ENCODE measurements around the gene CLCN2.

Gene CLCN2

DNA sequence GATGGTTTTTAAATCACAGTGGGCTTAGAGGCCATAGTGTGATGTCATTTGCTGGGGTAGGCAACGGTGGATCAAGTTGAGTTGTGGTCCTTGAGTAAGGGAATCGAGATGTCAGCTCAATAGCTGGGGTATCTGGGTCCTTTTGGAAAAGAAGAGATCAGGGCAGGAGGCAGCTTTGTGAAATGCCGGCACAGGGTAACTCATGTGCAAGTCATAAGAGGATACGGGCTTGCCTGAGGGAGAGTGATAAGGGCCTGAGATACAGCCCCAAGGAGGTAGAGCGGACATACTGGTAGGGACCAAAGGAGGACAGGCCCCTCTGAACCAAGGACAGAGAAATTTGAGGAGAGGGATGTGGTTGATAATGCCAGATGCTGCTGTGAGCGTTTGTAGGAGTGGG lies 28.2 kb downstream of the CLCN2 start:
- H3K27me3 ChIP-seq (ENCODE audit: insufficient read depth, low read length, poor library complexity): no peaks in the 10 kb centered on the region
- no peak overlapping the region for H4K5ac ChIP-seq (ENCODE audit: low read length)
- H3K36me3 ChIP-seq (ENCODE audit: control insufficient read depth, insufficient read depth, low read length): peaks cover 28% of the 10 kb centered on the region
- H3K9ac ChIP-seq (ENCODE audit: low read length): no peak overlapping the region
- no peak overlapping the region for H2AK5ac ChIP-seq (ENCODE audit: low read length)
- H2BK5ac ChIP-seq (ENCODE audit: low read length): no peak overlapping the region
- peaks cover 1% of the 10 kb centered on the region for H3K79me2 ChIP-seq (ENCODE audit: control insufficient read depth, insufficient read depth, low read length)
- H4K8ac ChIP-seq (ENCODE audit: low read depth, low read length): no peak overlapping the region
- peaks cover 3% of the 10 kb centered on the region for H3K4me1 ChIP-seq (ENCODE audit: control insufficient read depth, low read depth, low read length)
- H2BK15ac ChIP-seq (replicated peaks; ENCODE audit: low read depth): no peak overlapping the region
- no peak for DNase-seq
- H3K27ac ChIP-seq (ENCODE audit: low read depth, low read length): no peak overlapping the region
- no peak overlapping the region for H3K23ac ChIP-seq (ENCODE audit: low read length)
- no peak overlapping the region for H2BK120ac ChIP-seq (ENCODE audit: low read depth, low read length)
- H3K18ac ChIP-seq (ENCODE audit: low read length): no peak overlapping the region
- no peak overlapping the region for H3K4ac ChIP-seq (ENCODE audit: low read depth, low read length)
- H3K56ac ChIP-seq (ENCODE audit: low read length): no peak overlapping the region
- no peak overlapping the region for H3K4me3 ChIP-seq (ENCODE audit: low read length)
- no peak overlapping the region for H3K4me2 ChIP-seq (ENCODE audit: low read length)
- WGBS (ENCODE audit: extremely low coverage, insufficient coverage, low lambda C conversion rate): no CpG with 5 or more reads among the region's 6 CpGs
- H3K79me1 ChIP-seq (ENCODE audit: low read length): peaks cover 9% of the 10 kb centered on the region

DNA sequence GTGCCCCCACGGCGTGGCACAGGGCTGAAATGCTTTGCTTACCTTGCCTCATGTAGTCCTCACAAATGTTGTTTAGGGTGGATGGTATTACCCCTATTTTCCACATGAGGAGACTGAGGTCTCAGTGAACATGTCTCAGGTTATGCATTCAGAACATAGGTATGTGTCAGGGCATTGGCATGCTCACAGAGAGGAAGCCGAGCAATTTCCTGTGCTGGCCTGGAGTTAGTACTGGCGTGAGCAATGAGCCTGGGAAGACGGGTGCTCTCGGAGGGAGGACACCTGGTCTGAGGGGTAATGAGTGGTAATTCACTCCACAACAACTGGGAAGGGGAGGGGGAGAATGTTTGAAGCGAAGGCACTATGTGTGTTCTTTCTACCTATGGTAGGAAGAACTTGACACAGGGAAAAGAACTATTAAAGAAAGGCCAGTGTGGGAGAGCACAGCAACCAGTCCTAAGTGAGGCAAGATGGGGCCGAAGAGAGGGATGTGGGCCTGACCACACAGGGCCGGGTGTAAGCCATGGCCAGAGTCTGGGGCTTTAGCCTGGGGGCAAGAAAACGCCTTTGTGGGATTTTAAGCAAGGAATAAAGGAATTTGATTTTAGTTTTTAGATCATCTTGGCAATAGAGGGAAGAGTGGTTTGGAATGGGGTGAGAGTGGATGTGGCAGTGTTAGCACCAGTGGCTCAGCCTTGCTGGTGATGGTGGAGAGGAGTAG lies 28.9 kb downstream of the CLCN2 start:
- Histone ChIP-seq H3K4me2 (ENCODE audit: low read length) (no peak overlapping the region), H3K4me3 (ENCODE audit: low read length) (no peak overlapping the region), H4K8ac (ENCODE audit: low read depth, low read length) (no peak overlapping the region), H3K27ac (ENCODE audit: low read depth, low read length) (no peak overlapping the region), H3K4me1 (ENCODE audit: control insufficient read depth, low read depth, low read length) (peaks cover 3% of the 10 kb centered on the region), H2BK120ac (ENCODE audit: low read depth, low read length) (no peak overlapping the region), H2AK5ac (ENCODE audit: low read length) (no peak overlapping the region), H3K23ac (ENCODE audit: low read length) (no peak overlapping the region), H3K9ac (ENCODE audit: low read length) (no peak overlapping the region), H3K27me3 (ENCODE audit: insufficient read depth, low read length, poor library complexity) (no peaks in the 10 kb centered on the region), H3K36me3 (ENCODE audit: control insufficient read depth, insufficient read depth, low read length) (peaks cover 30% of the 10 kb centered on the region), H2BK15ac (replicated peaks; ENCODE audit: low read depth) (no peak overlapping the region), H3K4ac (ENCODE audit: low read depth, low read length) (no peak overlapping the region), H3K79me2 (ENCODE audit: control insufficient read depth, insufficient read depth, low read length) (peaks cover 1% of the 10 kb centered on the region), H2BK5ac (ENCODE audit: low read length) (no peak overlapping the region), H3K79me1 (ENCODE audit: low read length) (peaks cover 9% of the 10 kb centered on the region), H3K56ac (ENCODE audit: low read length) (no peak overlapping the region), H4K5ac (ENCODE audit: low read length) (no peak overlapping the region), H3K18ac (ENCODE audit: low read length) (no peak overlapping the region)
- DNase-seq: peak; percentile 71
- no CpG with 5 or more reads among the region's 10 CpGs for WGBS (ENCODE audit: extremely low coverage, insufficient coverage, low lambda C conversion rate)

DNA sequence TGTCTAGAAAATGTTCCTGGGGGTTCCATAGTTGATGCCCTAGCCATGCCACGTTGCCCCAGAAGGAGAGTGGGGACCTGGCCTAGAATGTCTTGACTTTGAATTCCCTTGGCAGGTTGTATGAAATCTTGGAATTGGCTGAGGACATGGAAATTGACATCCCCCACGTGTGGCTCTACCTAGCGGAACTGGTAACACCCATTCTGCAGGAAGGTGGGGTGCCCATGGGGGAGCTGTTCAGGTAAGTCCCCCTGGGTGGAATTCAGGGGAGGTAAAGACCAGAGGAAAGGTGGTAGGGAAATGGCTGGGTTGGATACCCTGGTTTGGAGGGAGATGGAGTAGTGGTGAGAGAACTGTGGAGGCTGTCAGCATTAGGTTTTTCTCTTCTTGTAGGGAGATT lies 32.9 kb downstream of the CLCN2 start:
- H3K9ac ChIP-seq (ENCODE audit: low read length): no peak overlapping the region
- peaks cover 55% of the 10 kb centered on the region for H3K36me3 ChIP-seq (ENCODE audit: control insufficient read depth, insufficient read depth, low read length)
- DNase-seq: no peak
- H4K5ac ChIP-seq (ENCODE audit: low read length): no peak overlapping the region
- H2AK5ac ChIP-seq (ENCODE audit: low read length): no peak overlapping the region
- H3K79me2 ChIP-seq (ENCODE audit: control insufficient read depth, insufficient read depth, low read length): peaks cover 4% of the 10 kb centered on the region
- no peak overlapping the region for H4K8ac ChIP-seq (ENCODE audit: low read depth, low read length)
- H3K23ac ChIP-seq (ENCODE audit: low read length): no peak overlapping the region
- H3K4ac ChIP-seq (ENCODE audit: low read depth, low read length): no peak overlapping the region
- no peak overlapping the region for H3K27ac ChIP-seq (ENCODE audit: low read depth, low read length)
- no peak overlapping the region for H2BK5ac ChIP-seq (ENCODE audit: low read length)
- WGBS (ENCODE audit: extremely low coverage, insufficient coverage, low lambda C conversion rate): no CpG with 5 or more reads among the region's 3 CpGs
- no peak overlapping the region for H3K56ac ChIP-seq (ENCODE audit: low read length)
- no peak overlapping the region for H2BK15ac ChIP-seq (replicated peaks; ENCODE audit: low read depth)
- H3K4me2 ChIP-seq (ENCODE audit: low read length): no peak overlapping the region
- no peak overlapping the region for H2BK120ac ChIP-seq (ENCODE audit: low read depth, low read length)
- no peak overlapping the region for H3K18ac ChIP-seq (ENCODE audit: low read length)
- H3K27me3 ChIP-seq (ENCODE audit: insufficient read depth, low read length, poor library complexity): no peaks in the 10 kb centered on the region
- H3K79me1 ChIP-seq (ENCODE audit: low read length): peaks cover 12% of the 10 kb centered on the region
- no peak overlapping the region for H3K4me3 ChIP-seq (ENCODE audit: low read length)
- no peaks in the 10 kb centered on the region for H3K4me1 ChIP-seq (ENCODE audit: control insufficient read depth, low read depth, low read length)

DNA sequence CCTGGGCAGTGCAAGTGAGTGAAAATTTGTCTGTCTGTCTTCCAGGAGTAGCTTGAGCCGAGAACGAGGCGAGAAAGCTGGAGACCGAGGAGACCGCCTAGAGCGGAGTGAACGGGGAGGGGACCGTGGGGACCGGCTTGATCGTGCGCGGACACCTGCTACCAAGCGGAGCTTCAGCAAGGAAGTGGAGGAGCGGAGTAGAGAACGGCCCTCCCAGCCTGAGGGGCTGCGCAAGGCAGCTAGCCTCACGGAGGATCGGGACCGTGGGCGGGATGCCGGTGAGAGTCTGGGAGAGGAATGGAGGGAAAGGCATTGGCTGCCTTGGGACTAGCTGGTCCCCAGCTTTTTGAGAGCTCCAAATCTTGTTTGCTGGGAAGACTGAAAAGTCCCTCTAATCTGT lies 34.2 kb downstream of the CLCN2 start:
- Histone ChIP-seq H3K9ac (ENCODE audit: low read length) (no peak overlapping the region), H3K4me2 (ENCODE audit: low read length) (no peak overlapping the region), H2BK5ac (ENCODE audit: low read length) (no peak overlapping the region), H3K56ac (ENCODE audit: low read length) (no peak overlapping the region), H3K4me1 (ENCODE audit: control insufficient read depth, low read depth, low read length) (no peaks in the 10 kb centered on the region), H3K79me2 (ENCODE audit: control insufficient read depth, insufficient read depth, low read length) (peaks cover 5% of the 10 kb centered on the region), H3K18ac (ENCODE audit: low read length) (no peak overlapping the region), H3K23ac (ENCODE audit: low read length) (no peak overlapping the region), H3K27ac (ENCODE audit: low read depth, low read length) (no peak overlapping the region), H3K27me3 (ENCODE audit: insufficient read depth, low read length, poor library complexity) (no peaks in the 10 kb centered on the region), H3K36me3 (ENCODE audit: control insufficient read depth, insufficient read depth, low read length) (peaks cover 59% of the 10 kb centered on the region), H3K79me1 (ENCODE audit: low read length) (peaks cover 13% of the 10 kb centered on the region), H3K4ac (ENCODE audit: low read depth, low read length) (no peak overlapping the region), H2AK5ac (ENCODE audit: low read length) (no peak overlapping the region), H3K4me3 (ENCODE audit: low read length) (no peak overlapping the region), H2BK15ac (replicated peaks; ENCODE audit: low read depth) (no peak overlapping the region), H2BK120ac (ENCODE audit: low read depth, low read length) (no peak overlapping the region), H4K5ac (ENCODE audit: low read length) (no peak overlapping the region), H4K8ac (ENCODE audit: low read depth, low read length) (no peak overlapping the region)
- WGBS (ENCODE audit: extremely low coverage, insufficient coverage, low lambda C conversion rate): no CpG with 5 or more reads among the region's 21 CpGs
- no peak for DNase-seq

DNA sequence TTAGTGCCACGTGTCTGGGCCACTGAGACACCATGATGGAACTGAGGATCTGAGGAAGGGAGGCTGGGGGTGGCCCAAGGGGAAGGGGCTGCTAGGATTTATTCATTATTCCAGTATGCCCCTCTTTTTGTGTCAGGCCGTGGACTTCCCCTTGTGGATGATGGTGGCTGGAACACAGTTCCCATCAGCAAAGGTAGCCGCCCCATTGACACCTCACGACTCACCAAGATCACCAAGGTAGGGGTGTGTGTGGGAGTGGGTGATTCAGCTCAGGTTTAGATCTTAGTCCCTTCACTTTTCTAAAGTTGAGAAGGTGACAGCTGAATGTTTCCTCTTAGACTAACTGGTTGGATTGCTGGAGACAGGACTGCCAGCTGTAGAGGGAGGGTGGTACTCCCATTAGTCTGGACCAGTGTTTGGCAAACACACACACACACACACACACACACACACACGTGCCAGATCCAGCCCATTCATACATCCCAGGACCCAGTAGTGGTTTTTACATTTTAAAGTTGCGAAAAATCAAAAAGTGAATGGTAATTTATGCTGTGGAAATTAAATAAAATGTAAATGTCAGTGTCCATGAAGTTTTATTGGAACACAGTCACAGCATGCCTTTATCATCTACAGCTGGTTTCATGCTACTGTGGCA lies 35.6 kb downstream of the CLCN2 start:
- H3K4me1 ChIP-seq (ENCODE audit: control insufficient read depth, low read depth, low read length): no peaks in the 10 kb centered on the region
- no peak overlapping the region for H3K9ac ChIP-seq (ENCODE audit: low read length)
- H2BK15ac ChIP-seq (replicated peaks; ENCODE audit: low read depth): no peak overlapping the region
- H2AK5ac ChIP-seq (ENCODE audit: low read length): no peak overlapping the region
- peaks cover 54% of the 10 kb centered on the region for H3K36me3 ChIP-seq (ENCODE audit: control insufficient read depth, insufficient read depth, low read length)
- peaks cover 11% of the 10 kb centered on the region for H3K79me2 ChIP-seq (ENCODE audit: control insufficient read depth, insufficient read depth, low read length)
- H3K27me3 ChIP-seq (ENCODE audit: insufficient read depth, low read length, poor library complexity): no peaks in the 10 kb centered on the region
- WGBS (ENCODE audit: extremely low coverage, insufficient coverage, low lambda C conversion rate): no CpG with 5 or more reads among the region's 6 CpGs
- no peak overlapping the region for H3K23ac ChIP-seq (ENCODE audit: low read length)
- H3K56ac ChIP-seq (ENCODE audit: low read length): no peak overlapping the region
- H4K8ac ChIP-seq (ENCODE audit: low read depth, low read length): no peak overlapping the region
- H2BK120ac ChIP-seq (ENCODE audit: low read depth, low read length): no peak overlapping the region
- no peak overlapping the region for H3K4me2 ChIP-seq (ENCODE audit: low read length)
- H2BK5ac ChIP-seq (ENCODE audit: low read length): no peak overlapping the region
- H3K18ac ChIP-seq (ENCODE audit: low read length): no peak overlapping the region
- H3K79me1 ChIP-seq (ENCODE audit: low read length): peaks cover 20% of the 10 kb centered on the region
- H3K27ac ChIP-seq (ENCODE audit: low read depth, low read length): no peak overlapping the region
- no peak overlapping the region for H3K4me3 ChIP-seq (ENCODE audit: low read length)
- DNase-seq: no peak
- no peak overlapping the region for H3K4ac ChIP-seq (ENCODE audit: low read depth, low read length)
- no peak overlapping the region for H4K5ac ChIP-seq (ENCODE audit: low read length)

All from mesendoderm (in vitro differentiated cells).